Ovary (tissue), 9 donors: ENCODE results near the gene PTAR1. TPM values are rescaled to one million over a fixed set of nuclear protein-coding genes. Genes with fewer than 3 reads are reported as not detected.

ENCODE experiments used
- DNase-seq, 5 donors: peaks; one replicate each; pipeline ENCODE4 v3.0.0-alpha.2; 2019 to 2020
- H3K27ac ChIP-seq, 2 donors: fragments of 200-600 bp; one replicate each; pipeline versions ENCODE4 v1.5.1 to v1.8.0; 2019 to 2022
- H3K27me3 ChIP-seq: fragments of 200-600 bp; one replicate; pipeline ENCODE4 v1.8.0; 2022
- H3K36me3 ChIP-seq: fragments of 200-600 bp; sonication (generic); one replicate; pipeline ENCODE4 v1.5.1; 2019
- H3K4me1 ChIP-seq: one replicate; pipeline ENCODE4 v1.8.1; 2013; ENCODE audit warnings: mild to moderate bottlenecking, moderate library complexity; ENCODE audit not compliant: insufficient read depth
- H3K4me3 ChIP-seq: fragments of 200-600 bp; sonication (generic); one replicate; pipeline ENCODE4 v1.5.1; 2017
- H3K9me3 ChIP-seq, 2 donors: fragments of 200-600 bp in 1 of 2; sonication (generic) in 1 of 2; one replicate each; pipeline versions ENCODE4 v1.5.1 to v1.8.1; 2013 to 2019; ENCODE audit warnings: mild to moderate bottlenecking in 1 of 2, moderate library complexity in 1 of 2
- CTCF ChIP-seq, 3 donors: fragments of 450-650 bp in 2 of 3; fragments of 200-600 bp in 1 of 3; IDR thresholded peaks; one replicate each; pipeline versions ENCODE4 v1.5.1 to v1.8.0; 2016 to 2022; ENCODE audit warnings: antibody characterized with exemption in 3 of 3, mild to moderate bottlenecking in 1 of 3
- EP300 ChIP-seq: sonication (generic); formaldehyde crosslinking; IDR thresholded peaks from one replicate; pipeline ENCODE4 v1.6.1; 2017; ENCODE audit warnings: antibody characterized with exemption
- POLR2A ChIP-seq: fragments of 450-650 bp; IDR thresholded peaks from one replicate; pipeline ENCODE4 v1.6.1; 2017; ENCODE audit warnings: antibody characterized with exemption, mild to moderate bottlenecking, moderate library complexity
- WGBS, 3 donors: extraction: QIAGEN DNeasy Blood & Tissue Kit in 1 of 3; methylation state at CpG; one replicate each; pipeline versions ENCODE4 v1.1.5 to v1.1.7; 2013 to 2017; 5-methylcytosine and 5-hydroxymethylcytosine counted together
- intact Hi-C, 4 donors: fragments of 100-400 bp; cut with DNase I; formaldehyde crosslinking; loops; one replicate each; pipeline versions ENCODE4 v1.11.0 to v1.15.1; 2022 to 2023
- polyA plus RNA-seq, 2 donors: library from polyadenylated mRNA; stranded (reverse); fragments of 200-250 nt in 1 of 2; fragments of 350-450 nt in 1 of 2; fragmentation: Illumina TruSeq in 1 of 2; extraction: RNeasy Lipid Tissue Mini Kit (QIAGEN cat#74804) in 1 of 2; gene quantifications; one replicate each; pipeline ENCODE4 v1.2.3, GENCODE V29; 2013 to 2014
- total RNA-seq, 7 donors: library from RNA; depleted of rRNA in 2 of 7; stranded (reverse); fragments of >200 nt in 2 of 7; fragmentation: NEBNext Ultra II Directional in 3 of 7; extraction: Animal tissue kit (Norgen Biotek cat#: 25700) in 3 of 7; gene quantifications; one replicate each; pipeline versions ENCODE4 v1.1.0 to v1.2.4, GENCODE V29; 2016 to 2023
- donor health status: DM: no; HTN: no; CAD: no; lungs with moderate emphysema.
- donor health status: DM: no; HTN: no; CAD: no.
- donor health status: Bipolar disorder and iron deficiency.
- donor health status: DM: yes; HTN: yes; CAD: no.
- donor health status: DM: no; HTN: no; CAD: no.
- donor health status: DM: yes; HTN: yes; CAD: no.

The PTAR1 gene
- total and polyA plus RNA-seq, 9 donors: 9.8 to 63.0 (median 47.1) TPM

- H3K4me1 ChIP-seq: no peaks in the 10 kb centered on the region
- 83 to 85% (median 84%) methylated on average over 2 of the region's 2 CpGs for WGBS, 3 donors
- no peaks in the 10 kb centered on the region for H3K36me3 ChIP-seq
- no peaks in the 10 kb centered on the region for H3K9me3 ChIP-seq
- no peak overlapping the region for H3K4me3 ChIP-seq
- H3K27me3 ChIP-seq: no peaks in the 10 kb centered on the region
- no peak for TF ChIP-seq POLR2A
- no peak for TF ChIP-seq EP300
- no peak for TF ChIP-seq CTCF (IDR thresholded peaks at IDR 0.05)
- H3K27ac ChIP-seq: no peak overlapping the region
- intact Hi-C loops: no loop called here
- DNase-seq: no peak
Observed at GRCh38 chr9:69719983-69720382, 39.8 kb downstream of the PTAR1 start.

- Histone ChIP-seq H3K27me3 (no peaks in the 10 kb centered on the region), H3K9me3 (no peaks in the 10 kb centered on the region), H3K27ac (no peak overlapping the region), H3K36me3 (no peaks in the 10 kb centered on the region), H3K4me3 (no peak overlapping the region), H3K4me1 (no peaks in the 10 kb centered on the region)
- TF ChIP-seq EP300 (no peak), POLR2A (no peak), CTCF (IDR thresholded peaks at IDR 0.05) (no peak)
- DNase-seq: no peak
- intact Hi-C loops: no loop called here
- WGBS, 3 donors: 89 to 95% (median 90%) methylated on average over 3 of the region's 3 CpGs
Observed at GRCh38 chr9:69719367-69719766, 40.4 kb downstream of the PTAR1 start.

- intact Hi-C loops: no loop called here
- Histone ChIP-seq H3K4me1 (no peaks in the 10 kb centered on the region), H3K27me3 (no peaks in the 10 kb centered on the region), H3K27ac (no peak overlapping the region), H3K36me3 (no peaks in the 10 kb centered on the region), H3K4me3 (no peak overlapping the region), H3K9me3 (no peaks in the 10 kb centered on the region)
- 92 to 96% (median 96%) methylated on average over 6 of the region's 6 CpGs for WGBS, 3 donors
- DNase-seq: no peak
- TF ChIP-seq POLR2A (no peak), EP300 (no peak), CTCF (IDR thresholded peaks at IDR 0.05) (no peak)
Observed at GRCh38 chr9:69718218-69718617, 41.6 kb downstream of the PTAR1 start.

GRCh38 chr9:69715825-69716224, 44.0 kb downstream of the PTAR1 start:
- Histone ChIP-seq H3K4me1 (no peaks in the 10 kb centered on the region), H3K36me3 (no peaks in the 10 kb centered on the region), H3K27me3 (no peaks in the 10 kb centered on the region), H3K27ac (no peak overlapping the region), H3K4me3 (no peak overlapping the region), H3K9me3 (no peaks in the 10 kb centered on the region)
- TF ChIP-seq EP300 (no peak), POLR2A (no peak), CTCF (IDR thresholded peaks at IDR 0.05) (no peak)
- intact Hi-C loops: no loop called here
- 98 to 100% (median 99%) methylated on average over 1 of the region's 1 CpG for WGBS, 3 donors
- no peak for DNase-seq

- Histone ChIP-seq H3K36me3 (no peaks in the 10 kb centered on the region), H3K27me3 (no peaks in the 10 kb centered on the region), H3K27ac (no peak overlapping the region), H3K9me3 (no peaks in the 10 kb centered on the region), H3K4me3 (no peak overlapping the region), H3K4me1 (no peaks in the 10 kb centered on the region)
- intact Hi-C loops: no loop called here
- WGBS, 3 donors: 97 to 99% (median 97%) methylated on average over 3 of the region's 3 CpGs
- TF ChIP-seq CTCF (IDR thresholded peaks at IDR 0.05) (no peak), EP300 (no peak), POLR2A (no peak)
- no peak for DNase-seq
Observed at GRCh38 chr9:69715096-69715495, 44.7 kb downstream of the PTAR1 start.
